GM18499 (cell line): ENCODE results near the gene RARA.

Experiments
- ATAC-seq: cut with Tn5 transposase; IDR thresholded peaks from one replicate; pipeline ENCODE4 v1.9.1; 2021; ENCODE audit warnings: moderate number of reproducible peaks; ENCODE audit not compliant: insufficient read depth, unreplicated experiment

Gene RARA

DNA sequence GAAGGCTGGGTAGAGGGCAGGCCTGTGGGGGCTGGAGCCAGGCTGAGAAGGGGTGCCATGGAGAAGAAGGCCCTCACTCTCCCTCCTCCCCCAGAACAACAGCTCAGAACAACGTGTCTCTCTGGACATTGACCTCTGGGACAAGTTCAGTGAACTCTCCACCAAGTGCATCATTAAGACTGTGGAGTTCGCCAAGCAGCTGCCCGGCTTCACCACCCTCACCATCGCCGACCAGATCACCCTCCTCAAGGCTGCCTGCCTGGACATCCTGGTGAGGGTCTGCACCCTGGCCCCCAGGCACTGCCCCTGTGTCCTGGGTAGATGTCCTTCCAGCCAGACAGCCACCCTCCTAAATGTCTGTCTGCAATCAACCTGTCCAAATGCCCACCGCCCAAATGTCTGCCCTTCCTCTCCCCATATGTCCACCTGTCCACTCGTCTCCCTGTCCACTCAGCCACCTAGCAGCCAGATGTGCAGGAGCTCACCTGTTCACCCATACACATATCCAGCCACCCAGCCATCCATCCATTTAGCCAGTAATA, 43.3 kb downstream of the RARA start:
- ATAC-seq: no peak

DNA sequence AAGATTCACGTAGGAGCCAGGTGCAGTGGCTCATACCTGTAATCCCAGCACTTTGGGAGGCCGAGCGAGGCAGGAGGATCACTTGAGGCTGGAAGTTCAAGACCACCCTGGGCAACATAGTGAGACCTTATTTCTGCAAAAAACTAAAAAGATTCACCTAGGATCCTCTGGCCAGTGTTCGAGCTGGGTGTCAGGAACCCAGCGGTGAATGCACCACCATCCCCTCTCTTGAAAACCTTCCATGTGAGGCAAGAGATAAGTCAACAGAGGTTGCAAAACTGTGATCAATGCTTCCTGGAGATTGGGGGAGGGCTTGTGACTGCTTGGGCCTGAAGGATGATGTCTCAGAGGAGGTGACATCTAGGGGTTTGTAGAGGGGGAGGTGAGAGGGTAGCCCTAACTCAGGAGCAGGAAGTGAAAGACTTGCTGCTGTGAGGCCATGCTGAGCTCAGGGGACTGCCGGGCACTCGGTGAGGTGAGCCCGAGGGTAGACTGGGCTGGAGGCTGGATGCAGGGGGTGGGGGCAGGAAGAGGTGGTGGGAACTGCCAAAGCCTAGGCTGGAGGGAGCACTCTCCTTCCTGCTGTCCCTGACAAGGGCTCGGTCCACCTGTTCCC, 43.9 kb downstream of the RARA start:
- no peak for ATAC-seq

DNA sequence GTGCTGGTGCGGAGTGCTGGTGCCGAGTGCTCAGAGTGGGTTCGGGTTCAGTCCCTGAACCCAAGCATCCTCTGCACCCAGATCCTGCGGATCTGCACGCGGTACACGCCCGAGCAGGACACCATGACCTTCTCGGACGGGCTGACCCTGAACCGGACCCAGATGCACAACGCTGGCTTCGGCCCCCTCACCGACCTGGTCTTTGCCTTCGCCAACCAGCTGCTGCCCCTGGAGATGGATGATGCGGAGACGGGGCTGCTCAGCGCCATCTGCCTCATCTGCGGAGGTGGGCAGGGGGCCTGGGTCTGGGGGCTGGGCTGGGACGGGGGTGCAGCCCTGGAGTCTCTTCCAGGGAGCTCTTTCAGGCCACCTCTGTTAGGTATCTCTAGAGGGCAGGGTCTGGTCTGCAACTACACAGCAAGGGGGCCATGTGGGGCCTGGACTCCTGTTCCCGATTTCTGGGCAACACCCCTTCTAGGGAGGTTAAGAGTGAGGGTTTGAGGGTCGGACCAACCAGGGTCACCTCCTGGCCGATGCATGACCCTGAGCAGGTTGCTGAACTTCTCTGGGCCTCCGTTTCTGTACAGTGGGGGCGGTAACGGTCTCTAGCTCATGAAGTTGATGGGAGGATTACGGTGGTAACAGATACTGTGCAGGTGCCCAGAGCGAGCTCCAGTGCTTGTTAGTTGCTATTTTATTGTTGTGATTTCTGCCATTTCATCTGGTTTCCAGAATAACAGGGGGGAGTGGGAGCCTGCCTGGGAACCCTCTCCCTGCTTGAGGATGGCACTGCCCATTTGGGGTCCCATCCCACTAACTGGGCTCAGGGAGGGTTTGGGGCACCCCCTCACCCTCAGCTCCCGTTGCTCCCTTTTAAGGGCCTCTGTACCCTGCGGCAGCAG, 45.5 kb downstream of the RARA start:
- no peak for ATAC-seq

DNA sequence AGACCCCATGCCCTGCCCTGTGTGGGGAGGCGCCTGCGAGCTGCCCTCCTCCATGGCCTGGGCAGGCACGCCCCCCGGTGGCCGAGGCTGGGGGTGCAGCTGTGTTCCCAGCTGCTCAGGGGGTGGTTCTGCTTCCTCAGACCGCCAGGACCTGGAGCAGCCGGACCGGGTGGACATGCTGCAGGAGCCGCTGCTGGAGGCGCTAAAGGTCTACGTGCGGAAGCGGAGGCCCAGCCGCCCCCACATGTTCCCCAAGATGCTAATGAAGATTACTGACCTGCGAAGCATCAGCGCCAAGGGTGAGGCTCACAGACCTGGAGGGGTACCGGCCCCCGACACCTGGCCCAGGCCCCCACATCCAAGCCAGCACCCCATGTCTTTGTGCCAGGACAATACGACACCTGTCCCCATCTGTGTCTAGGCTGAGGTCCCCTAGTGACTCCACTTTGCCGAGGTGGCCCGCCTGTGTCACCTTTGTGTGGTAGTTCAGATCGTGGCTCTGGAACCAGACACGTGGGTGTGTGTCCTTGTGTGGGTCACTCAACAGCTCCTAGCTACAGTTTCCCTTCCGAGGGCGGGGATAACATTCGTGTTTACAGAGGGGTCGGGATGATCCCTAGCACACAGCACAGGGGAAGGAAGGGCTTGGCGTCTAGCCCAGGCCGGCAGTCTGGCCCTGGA, 46.3 kb downstream of the RARA start:
- ATAC-seq: no peak

DNA sequence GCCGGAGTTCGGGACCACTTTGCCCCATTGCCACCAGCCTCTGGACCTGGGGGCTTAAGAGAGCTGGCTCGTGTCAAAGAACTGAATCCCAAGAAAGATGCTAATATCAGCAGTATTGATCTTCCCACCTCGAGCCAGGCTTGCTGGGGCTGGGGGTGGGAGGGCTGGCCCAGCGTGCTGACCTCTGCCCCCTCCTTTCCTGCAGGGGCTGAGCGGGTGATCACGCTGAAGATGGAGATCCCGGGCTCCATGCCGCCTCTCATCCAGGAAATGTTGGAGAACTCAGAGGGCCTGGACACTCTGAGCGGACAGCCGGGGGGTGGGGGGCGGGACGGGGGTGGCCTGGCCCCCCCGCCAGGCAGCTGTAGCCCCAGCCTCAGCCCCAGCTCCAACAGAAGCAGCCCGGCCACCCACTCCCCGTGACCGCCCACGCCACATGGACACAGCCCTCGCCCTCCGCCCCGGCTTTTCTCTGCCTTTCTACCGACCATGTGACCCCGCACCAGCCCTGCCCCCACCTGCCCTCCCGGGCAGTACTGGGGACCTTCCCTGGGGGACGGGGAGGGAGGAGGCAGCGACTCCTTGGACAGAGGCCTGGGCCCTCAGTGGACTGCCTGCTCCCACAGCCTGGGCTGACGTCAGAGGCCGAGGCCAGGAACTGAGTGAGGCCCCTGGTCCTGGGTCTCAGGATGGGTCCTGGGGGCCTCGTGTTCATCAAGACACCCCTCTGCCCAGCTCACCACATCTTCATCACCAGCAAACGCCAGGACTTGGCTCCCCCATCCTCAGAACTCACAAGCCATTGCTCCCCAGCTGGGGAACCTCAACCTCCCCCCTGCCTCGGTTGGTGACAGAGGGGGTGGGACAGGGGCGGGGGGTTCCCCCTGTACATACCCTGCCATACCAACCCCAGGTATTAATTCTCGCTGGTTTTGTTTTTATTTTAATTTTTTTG, 47.1 kb downstream of the RARA start:
- ATAC-seq: no peak

DNA sequence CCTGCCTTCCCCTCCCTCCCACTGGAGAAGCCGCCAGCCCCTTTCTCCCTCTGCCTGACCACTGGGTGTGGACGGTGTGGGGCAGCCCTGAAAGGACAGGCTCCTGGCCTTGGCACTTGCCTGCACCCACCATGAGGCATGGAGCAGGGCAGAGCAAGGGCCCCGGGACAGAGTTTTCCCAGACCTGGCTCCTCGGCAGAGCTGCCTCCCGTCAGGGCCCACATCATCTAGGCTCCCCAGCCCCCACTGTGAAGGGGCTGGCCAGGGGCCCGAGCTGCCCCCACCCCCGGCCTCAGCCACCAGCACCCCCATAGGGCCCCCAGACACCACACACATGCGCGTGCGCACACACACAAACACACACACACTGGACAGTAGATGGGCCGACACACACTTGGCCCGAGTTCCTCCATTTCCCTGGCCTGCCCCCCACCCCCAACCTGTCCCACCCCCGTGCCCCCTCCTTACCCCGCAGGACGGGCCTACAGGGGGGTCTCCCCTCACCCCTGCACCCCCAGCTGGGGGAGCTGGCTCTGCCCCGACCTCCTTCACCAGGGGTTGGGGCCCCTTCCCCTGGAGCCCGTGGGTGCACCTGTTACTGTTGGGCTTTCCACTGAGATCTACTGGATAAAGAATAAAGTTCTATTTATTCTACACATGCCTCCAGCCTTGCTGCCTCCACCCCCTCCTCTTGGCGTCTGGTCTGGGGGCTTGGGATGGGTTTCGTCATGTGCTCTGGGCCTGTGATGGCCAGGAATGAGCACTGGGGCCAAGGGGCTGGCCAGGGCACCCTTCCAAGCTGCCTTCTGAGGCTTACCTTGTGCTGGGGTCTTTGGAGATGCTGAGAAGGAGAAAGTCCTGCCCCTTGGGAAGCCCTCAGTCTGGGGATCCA, 48.3 kb downstream of the RARA start:
- no peak for ATAC-seq

DNA sequence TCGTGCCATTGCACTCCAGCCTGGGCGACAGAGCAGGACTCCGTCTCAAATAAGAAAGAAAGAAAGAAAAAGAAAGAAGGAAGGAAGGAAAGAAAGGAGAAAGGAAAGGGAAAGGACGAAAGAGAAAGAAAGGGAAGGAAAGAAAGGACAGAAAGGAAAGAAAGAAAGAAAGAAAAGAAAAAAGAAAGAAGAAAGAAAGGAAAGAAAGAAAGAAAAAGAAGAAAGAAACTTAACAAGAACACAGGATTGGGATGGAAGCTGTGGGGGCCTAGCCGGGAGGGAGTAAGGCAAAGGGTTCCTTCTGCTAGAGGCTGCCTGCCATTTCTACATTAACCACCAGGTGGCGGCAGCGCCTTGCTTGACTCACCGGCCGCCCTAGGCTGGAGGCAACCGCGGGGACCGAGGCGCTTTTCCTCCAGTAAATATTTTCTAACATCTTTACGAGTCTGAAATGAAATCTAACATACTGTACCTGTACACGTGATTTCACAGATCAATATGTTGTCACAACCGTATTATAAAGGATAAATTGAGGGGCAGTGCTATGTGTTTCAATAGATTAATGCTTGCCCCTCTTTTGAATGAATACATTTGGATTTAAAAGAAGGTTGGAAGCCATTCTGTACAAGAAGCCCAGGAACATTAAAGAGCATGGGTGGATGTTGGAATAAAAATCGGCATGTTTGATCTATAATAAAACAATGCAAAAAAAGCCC, 49.5 kb downstream of the RARA start:
- no peak for ATAC-seq

DNA sequence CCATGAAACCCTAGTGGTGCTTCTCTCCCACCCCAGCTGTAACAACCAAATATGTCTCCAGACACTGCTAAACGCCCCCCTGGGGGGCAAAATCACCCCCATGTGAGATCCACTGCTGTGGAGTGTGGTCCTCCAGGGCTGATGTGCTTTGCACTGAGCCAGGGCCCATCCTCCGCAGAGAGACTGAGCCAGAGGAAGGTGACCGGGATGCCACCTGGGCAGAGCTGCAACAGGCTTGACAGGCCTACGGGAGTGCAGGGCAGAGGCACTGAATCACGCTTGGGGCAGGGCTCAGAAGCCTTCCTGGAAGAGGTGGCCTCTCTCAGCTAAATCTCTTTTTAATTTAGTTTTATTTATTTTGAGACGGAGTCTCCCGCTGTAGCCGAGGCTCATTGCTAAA, 51.1 kb downstream of the RARA start:
- ATAC-seq: no peak

DNA sequence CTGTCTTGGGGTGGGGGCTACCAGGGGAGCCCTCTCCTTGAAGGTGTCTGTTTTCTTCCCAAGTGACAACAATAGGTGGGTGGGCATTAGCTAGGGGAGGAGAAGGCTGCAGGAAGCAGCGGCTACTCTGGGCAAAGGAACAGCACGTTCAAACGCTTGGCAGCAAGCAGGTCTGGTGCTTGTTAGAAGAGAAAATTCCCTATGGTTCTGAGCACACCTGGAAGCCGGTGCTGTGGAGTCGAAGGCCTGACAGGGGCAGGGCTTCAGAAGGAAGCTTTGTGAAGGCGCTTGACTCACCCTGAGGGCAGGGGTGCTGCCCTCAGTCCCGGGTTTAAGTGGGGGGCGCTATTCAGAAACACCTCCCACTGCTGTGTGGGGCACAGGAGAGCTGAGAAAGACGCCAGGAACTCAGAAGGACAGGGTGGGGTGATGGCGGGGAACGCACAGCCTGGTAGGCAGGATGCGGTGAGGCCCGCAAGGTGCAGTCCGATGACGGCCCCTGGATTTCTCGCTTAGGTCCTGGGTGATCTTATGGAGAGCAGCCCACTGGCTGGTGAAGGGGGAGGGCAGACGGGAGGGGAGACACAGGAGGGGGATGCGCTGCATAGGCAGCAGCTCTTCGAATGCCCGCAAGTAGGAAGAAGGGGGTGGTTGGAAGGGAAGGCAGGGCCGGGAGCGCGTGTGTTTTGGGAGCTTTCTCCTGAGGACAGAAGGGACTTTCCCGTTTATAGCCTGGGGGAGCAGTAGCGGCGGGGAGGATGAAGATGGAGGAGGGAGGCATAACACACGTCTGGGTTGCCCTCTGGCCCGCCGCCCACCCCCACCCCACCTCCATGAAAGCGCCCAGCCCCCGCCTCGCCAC, 52.3 kb downstream of the RARA start:
- no peak for ATAC-seq

DNA sequence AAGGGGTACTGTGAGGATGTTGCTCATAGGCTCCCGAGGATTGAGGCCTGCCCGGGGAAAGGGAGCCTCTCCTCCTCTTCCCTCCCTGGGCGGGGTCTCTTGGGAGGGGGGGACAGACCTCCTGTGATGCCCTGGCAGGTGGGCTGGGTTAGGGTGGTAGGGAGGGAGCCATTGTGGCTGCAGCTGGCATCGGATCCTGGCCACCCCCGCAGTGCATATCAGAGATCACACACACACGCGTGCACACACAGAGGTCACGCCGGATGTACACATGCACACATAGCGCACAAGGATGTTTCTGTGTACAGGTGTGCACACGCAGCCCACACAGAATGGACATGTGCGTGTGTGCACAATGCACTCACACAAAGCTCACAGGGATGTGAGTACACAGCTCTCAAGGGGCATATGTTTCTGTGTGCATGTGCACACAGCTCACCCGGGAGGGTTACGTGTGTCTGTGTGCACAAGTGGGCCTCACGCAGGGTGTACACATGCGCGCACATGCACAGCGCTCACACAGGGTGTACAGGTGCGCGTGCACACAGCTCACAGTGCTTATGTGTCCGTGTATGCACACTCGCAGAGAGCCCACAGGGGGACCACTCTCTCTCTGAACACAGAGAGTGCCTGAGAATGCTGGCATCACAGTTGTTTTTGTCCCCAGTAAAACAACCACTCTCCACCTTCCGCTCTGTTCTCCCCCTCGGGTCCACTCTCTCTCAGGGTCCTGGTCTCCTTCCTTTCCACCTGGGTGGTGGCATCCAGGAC, 53.1 kb downstream of the RARA start:
- ATAC-seq: no peak

DNA sequence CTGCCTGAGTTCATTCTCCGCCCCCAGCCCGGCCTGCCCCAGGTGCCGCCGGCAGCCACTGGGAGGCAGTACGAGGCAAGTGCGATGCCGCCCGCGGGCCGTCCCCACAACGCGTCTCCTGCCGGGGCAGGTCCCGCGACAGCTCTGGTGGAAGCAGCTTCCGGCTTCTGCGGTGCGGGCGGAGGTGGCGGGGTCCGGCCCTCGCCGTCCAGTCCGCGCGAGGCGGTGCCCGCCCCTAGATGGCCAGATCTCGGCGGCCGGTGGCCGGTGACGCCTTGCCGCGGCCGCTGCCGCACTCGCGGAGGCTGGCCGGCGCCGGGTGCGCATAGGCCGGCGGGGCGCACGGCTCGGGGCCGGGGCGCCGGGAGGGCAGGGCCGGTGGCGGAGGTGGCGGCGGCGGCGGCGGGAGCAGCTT, 53.7 kb downstream of the RARA start:
- no peak for ATAC-seq

DNA sequence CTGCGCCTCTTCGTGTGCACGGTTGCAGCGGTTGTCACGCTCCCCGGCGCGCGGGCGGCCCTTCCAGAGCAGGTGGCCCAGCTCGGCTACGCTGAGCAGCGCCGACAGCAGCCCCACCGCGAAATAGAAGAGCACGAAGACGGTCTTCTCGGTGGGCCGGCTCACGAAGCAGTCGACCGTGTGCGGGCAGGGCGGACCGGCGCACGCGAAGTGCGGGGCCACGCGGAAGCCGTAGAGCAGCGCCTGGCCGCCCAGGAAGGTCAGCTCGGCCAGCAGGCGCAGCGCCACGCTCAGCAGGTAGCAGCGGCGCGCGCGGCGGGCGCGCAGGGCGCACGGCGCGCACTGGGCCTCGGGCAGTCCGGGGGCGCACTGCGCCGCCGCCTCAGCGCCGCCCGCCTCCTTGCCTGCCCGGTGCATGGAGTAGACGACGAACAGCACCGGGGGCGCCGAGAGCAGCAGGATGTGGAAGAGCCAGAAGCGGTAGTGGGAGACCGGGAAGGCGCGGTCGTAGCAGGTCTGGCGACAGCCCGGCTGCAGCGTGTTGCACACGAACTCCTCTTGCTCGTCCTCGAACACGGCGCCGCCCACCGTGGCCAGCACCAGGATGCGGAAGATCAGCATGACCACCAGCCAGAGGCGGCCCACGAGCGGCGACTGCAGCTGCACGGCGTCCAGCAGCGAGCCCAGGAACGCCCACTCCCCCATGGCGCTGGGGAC, 54.3 kb downstream of the RARA start:
- ATAC-seq: no peak

DNA sequence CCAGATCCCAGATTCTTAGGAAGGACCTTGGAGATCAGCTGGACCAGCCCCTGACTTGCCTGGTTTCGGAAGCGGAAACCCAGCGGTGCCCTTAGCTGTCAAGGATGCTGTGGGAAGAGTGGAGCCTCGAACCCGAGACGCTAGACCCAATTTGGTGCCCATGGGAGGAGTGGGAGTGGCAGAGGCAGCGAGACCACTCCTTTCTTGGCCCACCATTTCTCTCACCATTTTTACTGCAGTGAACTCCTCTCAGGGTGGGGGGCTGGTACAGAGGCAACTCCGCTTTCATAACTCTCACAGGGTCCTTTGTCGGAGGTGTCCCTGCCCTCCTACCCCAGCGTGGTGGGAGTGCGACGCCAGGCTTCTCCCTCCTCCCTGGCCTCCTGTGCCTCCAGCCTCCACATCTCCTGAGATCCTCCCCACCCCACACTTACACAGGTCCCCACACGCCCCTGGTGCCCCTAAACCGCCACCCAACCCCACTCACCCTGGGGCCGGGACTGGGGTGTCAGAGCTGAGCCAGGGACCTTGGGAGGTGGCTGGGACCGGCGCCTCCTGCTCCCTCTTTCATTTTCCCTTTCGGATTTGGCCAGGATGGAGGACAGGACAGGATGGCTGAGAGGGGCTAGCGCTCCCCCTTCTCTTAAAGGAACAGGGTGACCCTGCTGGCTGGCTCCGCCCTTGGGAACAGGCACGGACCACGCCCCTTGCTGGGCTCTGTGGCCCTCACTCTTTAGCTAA, 55.3 kb downstream of the RARA start, which contains the start of gene GJD3:
TSS of gene GJD3 (minus strand) at position 617 of the 741 bp plus-strand sequence. CDS start 922 bp downstream, outside the sequence.
- ATAC-seq: no peak

DNA sequence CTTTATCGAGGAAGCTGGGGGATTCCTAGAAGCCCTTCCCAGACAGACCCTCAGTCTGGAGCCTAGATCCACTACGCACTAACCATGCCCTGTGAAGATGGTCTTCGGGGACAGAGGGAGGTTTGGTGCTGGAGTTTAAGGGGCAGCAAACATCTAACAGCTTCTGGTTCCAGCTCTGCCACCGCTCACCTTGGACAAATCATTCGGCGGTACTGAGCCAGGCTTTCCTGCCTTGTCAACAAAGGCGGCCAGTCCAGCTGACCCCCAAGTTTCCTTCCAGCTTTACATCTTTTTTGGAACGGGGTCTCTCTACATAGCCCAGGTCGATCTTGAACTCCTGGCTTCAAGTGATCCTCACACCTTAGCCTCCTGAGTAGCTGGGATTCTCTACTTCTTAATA, 55.9 kb downstream of the RARA start:
- no peak for ATAC-seq
